Breast epithelium (tissue), 4 donors: ENCODE results near the gene RAB20. TPM values are rescaled to one million over a fixed set of nuclear protein-coding genes. Genes with fewer than 3 reads are reported as not detected.
"Not testable (repeated sequence)": the region's sequence is repeated elsewhere in the genome, so short reads cannot be mapped to it uniquely, and the experiment has no call there.

Experiments
- DNase-seq, 2 donors: peaks; one replicate each; pipeline ENCODE4 v3.0.0-alpha.2; 2019; ENCODE audit warnings: low spot score in 2 of 2
- H3K27ac ChIP-seq, 2 donors: fragments of 200-600 bp; sonication (generic) in 1 of 2; one replicate each; pipeline ENCODE4 v1.5.1; 2016 to 2019; ENCODE audit warnings: mild to moderate bottlenecking in 1 of 2
- H3K27me3 ChIP-seq, 2 donors: fragments of 200-600 bp; sonication (generic) in 1 of 2; one replicate each; pipeline versions ENCODE4 v1.5.1 to v1.6.0; 2017 to 2019; ENCODE audit warnings: control low read depth in 1 of 2, mild to moderate bottlenecking in 1 of 2
- H3K36me3 ChIP-seq: fragments of 200-600 bp; one replicate; pipeline ENCODE4 v1.5.1; 2019
- H3K4me1 ChIP-seq, 2 donors: fragments of 200-600 bp; sonication (generic); one replicate each; pipeline ENCODE4 v1.5.1; 2016 to 2019; ENCODE audit warnings: control low read depth in 1 of 2
- H3K4me3 ChIP-seq, 3 donors: fragments of 200-600 bp; sonication (generic); 1 replicate in 2 of 3; 2 replicates in 1 of 3; pipeline ENCODE4 v1.5.1; 2016 to 2019; ENCODE audit warnings: mild to moderate bottlenecking in 3 of 3, moderate library complexity in 2 of 3
- H3K9me3 ChIP-seq, 2 donors: fragments of 200-600 bp; sonication (generic) in 1 of 2; one replicate each; pipeline ENCODE4 v1.5.1; 2016 to 2019; ENCODE audit warnings: control low read depth in 1 of 2
- CTCF ChIP-seq, 3 donors: fragments of 450-650 bp; IDR thresholded peaks; one replicate each; pipeline ENCODE4 v1.5.1; 2016 to 2017; ENCODE audit warnings: antibody characterized with exemption in 3 of 3, mild to moderate bottlenecking in 3 of 3, moderate library complexity in 3 of 3
- POLR2A ChIP-seq: fragments of 450-650 bp; IDR thresholded peaks from one replicate; pipeline ENCODE4 v1.6.1; 2016; ENCODE audit warnings: antibody characterized with exemption, mild to moderate bottlenecking, moderate library complexity
- POLR2AphosphoS5 ChIP-seq, 3 donors: sonication (generic); formaldehyde crosslinking; IDR thresholded peaks; one replicate each; pipeline ENCODE4 v1.6.1; 2017; ENCODE audit warnings: antibody characterized with exemption in 3 of 3
- intact Hi-C: fragments of 100-400 bp; cut with DNase I; formaldehyde crosslinking; loops from one replicate; pipeline ENCODE4 v1.15.1; 2023; ENCODE audit warnings: low total_unique reads
- total RNA-seq, 3 donors: library from RNA; depleted of rRNA; stranded (reverse); fragments of >200 nt; gene quantifications; one replicate each; pipeline ENCODE4 v1.1.0, GENCODE V29; 2016

RAB20 gene
- total RNA-seq, 3 donors from 2014 or later: 25.8 to 33.4 (median 30.0) TPM

- Histone ChIP-seq H3K27ac (no peak overlapping the region), H3K36me3 (no peaks in the 10 kb centered on the region)
- intact Hi-C loops: no loop called here
These were observed 61.2 kb downstream of the RAB20 start for GRCh38 chr13:110500341-110500740.

GRCh38 chr13:110499621-110500281 is 61.8 kb downstream of the RAB20 start:
- intact Hi-C loops: no loop called here
- TF ChIP-seq POLR2AphosphoS5 (IDR thresholded peaks at IDR 0.05) (no peak), POLR2A (no peak), CTCF (IDR thresholded peaks at IDR 0.05) (no peak)
- no peaks in the 10 kb centered on the region for H3K4me1 ChIP-seq
- H3K4me3 ChIP-seq: no peak overlapping the region
- no peaks in the 10 kb centered on the region for H3K36me3 ChIP-seq
- H3K9me3 ChIP-seq: no peaks in the 10 kb centered on the region
- H3K27ac ChIP-seq: no peak overlapping the region
- H3K27me3 ChIP-seq: no peaks in the 10 kb centered on the region
- no peak for DNase-seq

More at GRCh38 chr13:110500341-110500740, 61.2 kb downstream of the RAB20 start:
- Histone ChIP-seq H3K4me1 (no peaks in the 10 kb centered on the region), H3K4me3 (no peak overlapping the region), H3K9me3 (no peaks in the 10 kb centered on the region), H3K27me3 (no peaks in the 10 kb centered on the region)
- DNase-seq: no peak
- TF ChIP-seq POLR2AphosphoS5 (IDR thresholded peaks at IDR 0.05) (no peak), CTCF (IDR thresholded peaks at IDR 0.05) (no peak), POLR2A (no peak)

- intact Hi-C loops: no loop called here
- H3K4me3 ChIP-seq: no peak overlapping the region
- no peak for DNase-seq
- no peaks in the 10 kb centered on the region for H3K36me3 ChIP-seq
- TF ChIP-seq CTCF (IDR thresholded peaks at IDR 0.05) (no peak), POLR2A (no peak), POLR2AphosphoS5 (IDR thresholded peaks at IDR 0.05) (no peak)
- H3K27me3 ChIP-seq: no peaks in the 10 kb centered on the region
- no peaks in the 10 kb centered on the region for H3K9me3 ChIP-seq
- H3K27ac ChIP-seq: no peak overlapping the region
- H3K4me1 ChIP-seq: no peaks in the 10 kb centered on the region
These were observed 62.8 kb downstream of the RAB20 start for GRCh38 chr13:110498765-110499164.

DNA sequence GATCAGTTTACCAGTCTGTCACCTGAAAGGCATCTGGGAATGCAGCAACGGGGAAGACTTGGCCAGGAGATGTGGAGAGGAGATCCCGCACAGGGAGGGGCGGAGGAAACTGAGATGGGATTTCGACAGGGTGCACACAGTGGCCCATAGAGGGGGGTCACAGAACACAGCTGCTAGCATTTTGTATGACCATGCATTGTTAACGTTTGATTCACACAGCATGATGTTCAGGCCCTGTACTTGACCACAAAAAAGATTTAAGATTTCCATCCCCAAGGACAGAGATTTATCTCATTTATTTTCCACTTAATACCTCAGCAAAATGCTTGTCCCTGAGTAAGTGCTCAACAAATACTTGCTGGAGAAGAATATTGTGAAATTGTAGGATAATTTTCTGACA is 63.2 kb downstream of the RAB20 start:
- Histone ChIP-seq H3K4me3 (no peak overlapping the region), H3K36me3 (no peaks in the 10 kb centered on the region), H3K4me1 (no peaks in the 10 kb centered on the region), H3K9me3 (no peaks in the 10 kb centered on the region), H3K27ac (no peak overlapping the region), H3K27me3 (no peaks in the 10 kb centered on the region)
- DNase-seq: no peak
- TF ChIP-seq POLR2A (no peak), CTCF (IDR thresholded peaks at IDR 0.05) (no peak), POLR2AphosphoS5 (IDR thresholded peaks at IDR 0.05) (no peak)
- intact Hi-C loops: no loop called here

DNA sequence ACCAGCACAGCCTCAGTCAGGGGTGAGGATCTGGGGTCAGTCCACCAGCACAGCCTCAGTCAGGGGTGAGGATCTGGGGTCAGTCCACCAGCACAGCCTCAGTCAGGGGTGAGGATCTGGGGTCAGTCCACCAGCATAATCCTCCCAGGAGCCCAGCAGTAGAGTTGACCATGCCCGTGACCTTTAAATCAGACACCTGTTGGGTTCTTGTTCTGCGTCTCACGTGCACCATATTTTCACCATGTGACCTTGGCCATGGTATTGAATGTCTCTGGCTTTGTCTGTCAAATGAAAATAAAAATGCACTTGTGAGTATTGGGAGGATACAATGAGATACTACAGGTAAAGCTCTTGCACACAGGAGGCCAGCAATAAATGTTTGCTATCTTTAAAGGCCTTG is 63.6 kb downstream of the RAB20 start:
- H3K9me3 ChIP-seq, H3K4me1 ChIP-seq, H3K4me3 ChIP-seq, DNase-seq, intact Hi-C loops, H3K27me3 ChIP-seq, H3K27ac ChIP-seq, H3K36me3 ChIP-seq: not testable (repeated sequence)

DNA sequence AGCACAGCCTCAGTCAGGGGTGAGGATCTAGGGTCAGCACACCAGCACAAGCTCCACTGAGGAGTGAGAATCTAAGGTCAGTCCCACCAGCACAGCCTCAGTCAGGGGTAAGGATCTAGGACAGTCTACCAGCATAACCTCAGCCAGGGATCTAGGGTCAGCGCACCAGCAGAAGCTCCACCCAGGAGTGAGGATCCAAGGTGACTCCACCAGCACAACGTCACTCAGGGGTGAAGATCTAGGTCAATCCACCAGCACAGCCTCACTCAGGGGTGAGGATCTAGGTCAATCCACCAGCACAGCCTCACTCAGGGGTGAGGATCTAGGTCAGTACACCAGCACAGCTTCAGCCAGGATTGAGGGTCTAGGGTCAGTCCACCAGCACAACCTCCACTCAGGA is 64.5 kb downstream of the RAB20 start:
- H3K27ac ChIP-seq: no peak overlapping the region
- TF ChIP-seq POLR2A (no peak), CTCF (IDR thresholded peaks at IDR 0.05) (no peak), POLR2AphosphoS5 (IDR thresholded peaks at IDR 0.05) (no peak)

More for the DNA sequence above, 64.5 kb downstream of the RAB20 start:
- H3K36me3 ChIP-seq: no peaks in the 10 kb centered on the region
- intact Hi-C loops: no loop called here
- H3K9me3 ChIP-seq: no peaks in the 10 kb centered on the region
- H3K4me3 ChIP-seq: no peak overlapping the region
- no peaks in the 10 kb centered on the region for H3K27me3 ChIP-seq
- H3K4me1 ChIP-seq: no peaks in the 10 kb centered on the region
- DNase-seq: no peak
